HepG2 (cell line): ENCODE results near the gene CRNN.

ENCODE experiments used
- CTCF ChIP-seq: sonication (generic); formaldehyde crosslinking; IDR thresholded peaks from 2 replicates; pipeline ENCODE4 v1.5.0; 2020; ENCODE audit warnings: mild to moderate bottlenecking, missing genetic modification reagents, moderate library complexity
- EP300 ChIP-seq, 3 experiments: sonication (generic) in 1 of 3; formaldehyde crosslinking in 1 of 3; IDR thresholded peaks; 2 replicates each; pipeline versions ENCODE4 v1.5.1 to v1.6.1; 2011 to 2020; ENCODE audit warnings: low read depth in 2 of 3, low read length in 2 of 3, borderline replicate concordance in 1 of 3, improper control_type of control experiment in 1 of 3, mild to moderate bottlenecking in 1 of 3, missing genetic modification reagents in 1 of 3, moderate library complexity in 1 of 3
- EZH2 ChIP-seq: conservative IDR thresholded peaks from 2 replicates; pipeline ENCODE4 v1.6.1; 2012; ENCODE audit warnings: mild to moderate bottlenecking, low read depth, low read length, moderate library complexity
- FOXA1 ChIP-seq, 2 experiments: fragments of 450-650 bp in 1 of 2; sonication (generic) in 1 of 2; formaldehyde crosslinking in 1 of 2; IDR thresholded peaks; 2 replicates each; pipeline versions ENCODE4 v1.4.0 to v1.6.1; 2016 to 2020; ENCODE audit warnings: missing genetic modification reagents in 1 of 2
- FOXJ3 ChIP-seq: sonication (generic); formaldehyde crosslinking; IDR thresholded peaks from 2 replicates; pipeline ENCODE4 v1.4.0; 2020; ENCODE audit warnings: missing genetic modification reagents, mild to moderate bottlenecking, borderline replicate concordance
- GRHL1 ChIP-seq: sonication (generic); formaldehyde crosslinking; conservative IDR thresholded peaks from 2 replicates; pipeline ENCODE4 v1.8.0; 2022; ENCODE audit warnings: missing genetic modification reagents
- MAZ ChIP-seq, 2 experiments: sonication (generic) in 1 of 2; formaldehyde crosslinking in 1 of 2; IDR thresholded peaks; 2 replicates each; pipeline versions ENCODE4 v1.5.0 to v1.6.1; 2012 to 2020; ENCODE audit warnings: low read depth in 2 of 2, mild to moderate bottlenecking in 2 of 2, borderline replicate concordance in 1 of 2, improper control_type of control experiment in 1 of 2, low read length in 1 of 2, missing genetic modification reagents in 1 of 2, moderate library complexity in 1 of 2
- NFE2 ChIP-seq: sonication (generic); formaldehyde crosslinking; IDR thresholded peaks from 2 replicates; pipeline ENCODE4 v1.4.0; 2020; ENCODE audit warnings: missing genetic modification reagents
- POLR2A ChIP-seq, 2 experiments: IDR thresholded peaks; 2 replicates each; pipeline ENCODE4 v1.6.1; 2011; ENCODE audit warnings: low read depth in 2 of 2, low read length in 2 of 2, mild to moderate bottlenecking in 1 of 2, moderate library complexity in 1 of 2; ENCODE audit not compliant: insufficient read depth in 1 of 2
- POLR2AphosphoS5 ChIP-seq: IDR thresholded peaks from 2 replicates; pipeline ENCODE4 v1.6.1; 2012; ENCODE audit warnings: low read depth, low read length
- SOX13 ChIP-seq, 3 experiments: fragments of 450-650 bp in 1 of 3; sonication (generic) in 1 of 3; formaldehyde crosslinking in 1 of 3; IDR thresholded peaks in 2 of 3; conservative IDR thresholded peaks in 1 of 3; 2 replicates each; pipeline versions ENCODE4 v1.5.0 to v1.6.1; 2016 to 2020; ENCODE audit warnings: antibody characterized with exemption in 1 of 3, mild to moderate bottlenecking in 1 of 3, missing compliant biosample characterization in 1 of 3, missing genetic modification reagents in 1 of 3, moderate library complexity in 1 of 3
- XRCC5 ChIP-seq: fragments of 200-400 bp; formaldehyde crosslinking; optimal IDR thresholded peaks from 2 replicates; pipeline ENCODE3; 2017; ENCODE audit warnings: mild to moderate bottlenecking, low read length
- ZBTB21 ChIP-seq: sonication (generic); formaldehyde crosslinking; IDR thresholded peaks from 2 replicates; pipeline ENCODE4 v1.4.0; 2020; ENCODE audit warnings: missing genetic modification reagents
- ZNF576 ChIP-seq: sonication (generic); formaldehyde crosslinking; IDR thresholded peaks from 2 replicates; pipeline ENCODE4 v1.4.0; 2020; ENCODE audit warnings: mild to moderate bottlenecking, missing genetic modification reagents

GRCh38 chr1:152459596-152460528 is 45.8 kb upstream of the CRNN start:
- TF ChIP-seq MAZ (IDR thresholded peaks at IDR 0.05; ENCODE audit: borderline replicate concordance, low read depth, low read length) (no peak), MAZ (CRISPR knock-in tag; IDR thresholded peaks at IDR 0.05; ENCODE audit: low read depth) (no peak), GRHL1 (CRISPR knock-in tag) (no peak), NFE2 (CRISPR knock-in tag) (no peak), POLR2AphosphoS5 (no peak), FOXA1 (IDR thresholded peaks at IDR 0.05) (no peak), FOXA1 (CRISPR knock-in tag; IDR thresholded peaks at IDR 0.05) (no peak), SOX13 (IDR thresholded peaks at IDR 0.05) (no peak), SOX13 (CRISPR knock-in tag; conservative IDR thresholded peaks at IDR 0.05 in 1 of 2, IDR thresholded peaks at IDR 0.05 in 1 of 2) (no peak), XRCC5 (peak; percentile 18), CTCF (CRISPR knock-in tag) (peak; percentile 72), EZH2 (no peak), POLR2A (IDR thresholded peaks at IDR 0.05; ENCODE audit: insufficient read depth in 1 of 2, low read depth in 2 of 2, low read length in 2 of 2) (no peak), EP300 (IDR thresholded peaks at IDR 0.05; ENCODE audit: low read depth in 2 of 2, low read length in 2 of 2) (no peak), EP300 (CRISPR knock-in tag; IDR thresholded peaks at IDR 0.05; ENCODE audit: borderline replicate concordance) (no peak), ZBTB21 (no peak), ZNF576 (CRISPR knock-in tag) (no peak), FOXJ3 (CRISPR knock-in tag) (no peak)
